GM18951 (cell line): Measurements from ENCODE around the gene PATJ.

Source experiments
- POLR2A ChIP-seq: IDR thresholded peaks from 4 replicates; pipeline ENCODE4 v1.6.1; 2011; ENCODE audit warnings: mild to moderate bottlenecking; ENCODE audit not compliant: insufficient read length, insufficient read depth; ENCODE audit errors: extremely low read depth
- in situ Hi-C: fragments of 300-500 bp; cut with MboI; formaldehyde crosslinking; loops from one replicate; pipeline ENCODE4 v1.12.0; 2022; ENCODE audit warnings: low sequenced_read_pairs, mixed read lengths, inconsistent platforms; ENCODE audit not compliant: unreplicated experiment

Gene PATJ

DNA sequence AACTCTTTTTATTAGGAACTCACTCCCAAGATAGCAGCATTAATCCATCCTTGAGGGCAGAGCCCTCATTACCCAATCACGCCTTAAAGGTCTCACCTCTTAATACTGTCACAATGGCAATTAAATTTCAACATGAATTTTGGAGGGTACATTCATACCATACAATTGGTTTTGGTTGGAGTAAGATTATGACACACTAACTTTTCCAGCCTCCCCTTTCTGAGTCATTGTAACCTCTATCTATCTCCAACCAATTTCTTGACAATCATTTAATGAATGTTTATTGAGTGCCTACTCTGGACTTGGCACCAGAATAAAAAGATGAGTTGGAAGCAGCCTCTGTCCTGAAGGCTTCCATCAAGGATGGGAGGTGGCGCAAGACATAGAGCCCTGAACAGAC lies 358.2 kb downstream of the PATJ start:
- TF ChIP-seq POLR2A = no peak
- in situ Hi-C loops = no loop called here

DNA sequence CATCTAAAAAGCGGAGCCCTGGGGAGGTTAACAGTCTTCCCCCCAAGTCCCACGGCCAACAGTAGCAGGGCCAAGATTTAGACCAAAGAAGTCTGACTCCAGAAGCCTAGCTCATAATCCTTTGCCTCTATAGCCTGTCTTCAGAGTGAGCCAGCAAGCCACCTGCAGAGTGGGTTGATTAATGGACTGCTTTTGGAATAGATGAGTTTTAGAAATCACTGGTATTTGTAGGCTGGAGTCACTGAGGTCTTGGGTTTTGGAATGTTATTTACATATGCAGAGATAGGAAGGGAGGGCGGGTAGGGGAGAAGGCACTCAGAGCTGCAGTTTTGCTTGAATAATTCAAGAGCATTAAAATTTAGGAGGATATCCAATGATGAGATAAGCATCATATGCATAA lies 361.6 kb downstream of the PATJ start:
- in situ Hi-C loops = no loop called here
- no peak for TF ChIP-seq POLR2A

DNA sequence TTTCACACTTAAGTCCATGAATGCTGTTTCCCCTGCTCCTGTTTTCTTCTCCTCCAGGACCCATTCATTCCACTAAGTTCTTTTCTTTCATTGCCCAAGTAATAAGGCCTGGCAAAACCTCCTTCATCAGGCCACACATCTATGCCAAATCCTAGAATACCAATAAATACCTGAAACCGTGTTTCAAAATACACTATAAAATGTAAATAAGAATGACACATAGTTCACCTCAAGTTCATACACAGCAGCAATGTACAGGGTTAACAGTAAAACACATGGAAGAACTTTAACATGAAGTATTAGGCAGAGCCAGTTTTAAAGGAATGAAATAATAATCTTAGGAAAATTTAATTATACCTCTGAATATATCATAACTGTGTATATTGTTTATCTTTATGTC lies 365.6 kb downstream of the PATJ start:
- TF ChIP-seq POLR2A = no peak
- in situ Hi-C loops = no loop called here

DNA sequence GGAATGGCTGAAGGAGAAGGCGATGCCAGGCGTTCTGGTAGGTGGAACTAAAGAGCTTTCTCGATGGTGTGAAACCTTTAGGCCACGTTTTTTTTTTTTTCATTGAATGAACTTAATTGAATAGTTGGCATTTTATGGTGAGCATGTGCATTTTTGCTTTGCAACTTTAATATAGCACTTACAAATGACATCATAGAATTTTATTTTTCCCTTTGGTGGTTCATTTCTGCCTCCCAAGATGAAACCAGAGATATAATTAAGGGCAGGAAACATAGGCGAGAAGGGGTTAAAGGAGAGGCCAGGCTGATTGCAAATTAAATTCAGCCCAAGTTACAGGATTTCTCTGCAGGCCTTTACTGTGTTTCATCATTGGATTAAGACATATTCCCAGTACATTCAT lies 366.8 kb downstream of the PATJ start:
- TF ChIP-seq POLR2A = no peak
- in situ Hi-C loops = no loop called here

DNA sequence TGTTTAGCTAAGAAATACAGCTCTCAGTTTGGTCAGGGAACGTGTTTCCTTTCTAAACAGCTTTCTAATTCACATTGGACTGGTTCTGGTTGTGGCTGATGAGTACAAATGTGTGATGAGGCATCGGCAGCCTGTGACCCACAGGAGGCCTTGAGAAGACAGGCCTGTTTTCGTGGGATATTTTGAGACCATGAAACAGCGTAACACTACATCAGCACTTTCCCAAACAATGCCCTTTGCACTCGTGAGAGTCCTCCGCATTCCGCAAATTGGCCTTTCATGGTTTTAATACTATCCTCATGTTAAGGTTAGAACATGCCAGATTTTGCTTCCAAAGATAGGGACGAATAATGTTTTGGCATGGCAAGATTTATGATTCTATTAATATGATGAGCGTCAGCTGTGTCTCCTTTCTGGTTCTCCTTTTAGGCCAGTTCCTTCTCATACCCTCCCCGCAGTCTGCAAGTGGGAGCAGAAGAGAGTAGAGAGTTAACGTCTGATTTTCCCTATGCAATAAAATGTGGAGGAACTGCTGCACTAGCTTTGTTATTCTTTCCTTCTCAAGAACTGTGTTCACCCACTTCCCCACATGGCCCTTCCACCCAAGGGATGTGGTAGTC lies 368.0 kb downstream of the PATJ start:
- in situ Hi-C loops = no loop called here
- no peak for TF ChIP-seq POLR2A

DNA sequence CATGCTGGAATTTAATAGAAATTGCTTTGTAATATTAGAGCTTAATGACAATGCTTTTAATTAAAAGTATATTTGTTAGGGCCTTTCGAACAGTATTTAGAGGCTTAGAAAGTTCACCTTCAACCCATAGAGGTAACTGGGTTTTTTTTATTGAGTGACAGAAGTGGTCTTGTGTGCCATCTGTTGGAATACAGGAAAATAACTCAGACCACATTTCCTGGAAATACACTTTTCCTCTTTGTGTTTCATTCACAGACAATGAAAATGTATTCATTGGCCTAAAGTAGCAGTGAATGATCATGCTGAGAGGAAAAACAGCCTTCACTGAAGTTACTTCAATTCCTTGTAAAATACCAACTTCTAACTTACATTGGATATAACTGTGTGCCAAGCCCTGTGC lies 368.8 kb downstream of the PATJ start:
- no peak for TF ChIP-seq POLR2A
- in situ Hi-C loops = no loop called here

DNA sequence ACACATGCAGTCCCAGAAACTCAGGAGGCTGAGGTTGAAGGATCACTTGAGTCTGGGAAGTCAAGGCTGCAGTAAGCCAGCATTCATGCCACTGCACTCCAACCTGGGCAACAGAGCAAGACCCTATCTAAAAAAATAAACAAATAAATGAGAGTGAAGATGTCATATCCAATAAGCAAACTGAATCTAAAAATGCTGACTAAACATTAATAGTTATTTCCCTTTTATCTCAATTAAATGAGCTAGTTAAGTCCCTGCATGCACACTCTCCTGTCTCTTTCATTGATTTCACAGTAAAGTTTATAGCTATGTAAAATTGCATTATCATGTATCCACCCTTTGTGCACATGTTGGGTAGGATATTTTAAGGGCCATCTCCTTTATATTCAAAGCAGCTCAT lies 371.2 kb downstream of the PATJ start:
- in situ Hi-C loops = no loop called here
- TF ChIP-seq POLR2A = no peak

DNA sequence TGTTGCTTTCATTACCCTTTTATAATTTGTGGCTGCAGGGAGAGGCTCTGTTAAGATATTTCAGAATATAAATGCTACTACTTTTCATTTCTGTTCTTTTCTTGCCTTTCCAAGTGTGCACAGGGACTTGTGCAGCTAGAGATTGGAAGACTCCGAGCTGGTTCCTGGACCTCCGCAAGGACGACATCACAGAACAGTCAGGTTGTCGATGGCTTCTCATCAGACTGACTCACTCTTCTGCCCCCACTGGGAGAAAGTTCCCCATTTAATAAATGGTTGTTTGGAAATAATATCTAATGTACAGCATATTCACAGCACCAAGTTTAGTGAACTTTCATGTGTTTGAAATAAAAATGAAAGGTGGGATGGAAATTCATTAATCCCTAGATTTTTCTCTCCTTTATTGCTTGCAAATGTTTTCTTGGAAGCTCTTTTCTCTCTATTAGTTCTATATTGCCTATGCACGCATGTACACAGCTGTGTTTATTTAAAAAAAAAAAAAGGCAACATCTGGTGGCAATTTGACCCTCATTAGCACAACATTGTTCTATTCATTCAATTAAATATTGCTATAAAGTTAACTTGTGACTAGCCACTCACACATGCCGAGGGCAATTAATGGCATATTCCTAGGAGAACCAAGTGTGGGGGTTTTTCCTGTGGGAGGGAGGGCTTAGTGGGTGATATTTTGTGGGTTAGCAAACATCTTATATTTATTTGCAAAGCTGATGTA lies 374.9 kb downstream of the PATJ start:
- TF ChIP-seq POLR2A = no peak
- in situ Hi-C loops = no loop called here

DNA sequence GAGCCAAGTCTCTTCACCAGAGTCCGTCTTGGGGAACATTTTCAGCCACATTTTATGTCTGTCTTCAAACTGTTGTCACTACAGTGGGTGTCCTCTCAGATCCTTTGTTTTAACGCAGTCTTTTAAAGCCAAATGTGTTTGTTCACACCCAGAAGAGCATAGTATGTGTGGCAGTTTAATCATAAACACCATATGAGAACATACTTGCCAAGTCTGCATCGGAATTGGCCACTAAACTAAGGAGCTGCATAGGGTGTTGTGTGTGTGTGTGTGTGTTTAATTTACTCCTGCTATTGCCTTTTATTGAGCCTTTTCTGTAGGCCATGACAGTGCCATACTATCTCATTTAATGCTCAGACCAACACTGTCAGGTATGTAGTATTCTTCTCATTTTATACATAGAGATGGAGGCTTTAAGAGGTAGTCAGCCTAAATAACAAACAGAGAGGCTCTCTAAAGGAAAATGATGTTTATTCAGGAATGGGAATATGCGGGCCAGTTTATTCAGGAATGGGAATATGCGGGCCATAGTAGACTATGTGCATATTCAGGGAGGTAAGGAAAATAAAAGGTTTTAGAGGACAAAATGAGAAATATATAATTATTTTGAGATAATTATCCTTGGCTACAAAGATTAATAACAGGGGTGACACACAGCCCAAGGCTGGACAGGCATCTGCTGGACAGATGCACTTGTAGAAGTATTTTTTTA lies 384.5 kb downstream of the PATJ start:
- in situ Hi-C loops = no loop called here

GRCh38 chr1:62128745-62129144 lies 386.5 kb downstream of the PATJ start:
- no peak for TF ChIP-seq POLR2A
- in situ Hi-C loops = no loop called here

More for the DNA sequence above, 384.5 kb downstream of the PATJ start:
- TF ChIP-seq POLR2A = no peak

DNA sequence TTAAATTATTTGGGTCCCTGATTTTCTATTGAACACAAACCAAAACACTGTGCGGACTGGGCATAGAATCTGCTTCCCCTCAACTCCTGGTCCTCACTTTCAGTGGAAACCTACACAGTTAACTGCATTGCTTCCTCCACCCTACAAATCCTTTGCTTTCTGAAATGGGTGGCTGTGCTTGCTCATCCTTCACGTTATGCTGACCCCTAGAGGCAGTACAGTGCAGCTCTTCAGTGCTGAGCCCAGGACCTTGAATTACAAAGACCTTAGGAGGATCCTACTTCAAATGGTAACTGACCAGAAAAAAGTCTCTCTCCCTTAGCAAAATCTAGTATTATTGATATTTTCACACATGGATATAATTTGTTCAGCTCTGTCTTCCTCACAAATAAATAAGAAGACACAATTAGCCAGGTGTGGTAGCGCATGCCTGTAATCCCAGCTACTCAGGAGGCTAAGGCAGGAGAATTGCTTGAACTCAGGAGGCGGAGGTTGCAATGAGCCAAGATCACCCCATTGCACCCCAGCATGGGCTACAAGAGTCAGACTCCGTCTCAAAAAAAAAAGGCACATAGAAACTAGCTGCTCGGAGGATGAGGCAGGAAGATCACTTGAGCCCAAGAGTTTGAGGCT lies 388.9 kb downstream of the PATJ start:
- in situ Hi-C loops = no loop called here
- TF ChIP-seq POLR2A = no peak

- no peak for TF ChIP-seq POLR2A
- in situ Hi-C loops = no loop called here
Observed at GRCh38 chr1:62138029-62138428, 395.7 kb downstream of the PATJ start.

- TF ChIP-seq POLR2A = no peak
- in situ Hi-C loops = no loop called here
Observed at GRCh38 chr1:62139410-62139809, 397.1 kb downstream of the PATJ start.
